ENCODE data around the gene TOMM6. TPM values are rescaled to one million over a fixed set of nuclear protein-coding genes. Genes with fewer than 3 reads are reported as not detected.

Gene TOMM6
- 105 TPM for total RNA-seq

- DNase-seq (ENCODE audit: extremely low spot score in 2 of 2), result peak in 1 of 2 donors; percentile 93
- peaks cover 0 to 31% of the 10 kb centered on the region in 2 donors for H3K36me3 ChIP-seq
- intact Hi-C loops (cut with DNase I), result loop anchor here (2.0 kb wide), 1 partner anchor 133 kb away; the partner anchor contains the start of genes BYSL and MED20
- H3K27me3 ChIP-seq, result no peaks in the 10 kb centered on the region
- no peaks in the 10 kb centered on the region for H3K9me3 ChIP-seq
- H3K4me1 ChIP-seq, result peaks cover 51% of the 10 kb centered on the region
- TF ChIP-seq POLR2AphosphoS5 (IDR thresholded peaks at IDR 0.05; ENCODE audit: insufficient read depth in 1 of 2, low read depth in 1 of 2) (peak; percentile 98 to 99), POLR2A (IDR thresholded peaks at IDR 0.05) (peak in 1 of 2 donors; percentile 84), CTCF (IDR thresholded peaks at IDR 0.05) (peak; percentile 50 to 97 (median 88))
- peak within 1 kb of the TSS; percentile 84 to 92 for H3K4me3 ChIP-seq
- peak within 1 kb of the TSS; percentile 95 for H3K27ac ChIP-seq
These were observed at the start of gene TOMM6 for GRCh38 chr6:41787219-41787917. Gene TOMM6, plus strand, starts transcription at chr6:41787694. Its CDS starts 4 bp downstream, at chr6:41787698.

GRCh38 chr6:41739041-41739440 is 48.5 kb upstream of the TOMM6 start:
- DNase-seq (ENCODE audit: extremely low spot score in 2 of 2), result no peak
- H3K36me3 ChIP-seq, result no peaks in the 10 kb centered on the region
- H3K4me3 ChIP-seq, result no peak overlapping the region
- no peaks in the 10 kb centered on the region for H3K27me3 ChIP-seq
- intact Hi-C loops (cut with DNase I), result no loop called here
- no peaks in the 10 kb centered on the region for H3K9me3 ChIP-seq
- peaks cover 7% of the 10 kb centered on the region for H3K4me1 ChIP-seq
- no peak overlapping the region for H3K27ac ChIP-seq
- TF ChIP-seq POLR2A (IDR thresholded peaks at IDR 0.05), result no peak
- TF ChIP-seq CTCF (IDR thresholded peaks at IDR 0.05), result no peak
- no peak for TF ChIP-seq POLR2AphosphoS5 (IDR thresholded peaks at IDR 0.05; ENCODE audit: insufficient read depth in 1 of 2, low read depth in 1 of 2)

- no peak for TF ChIP-seq POLR2A (IDR thresholded peaks at IDR 0.05)
- TF ChIP-seq POLR2AphosphoS5 (IDR thresholded peaks at IDR 0.05; ENCODE audit: insufficient read depth in 1 of 2, low read depth in 1 of 2), result no peak
- TF ChIP-seq CTCF (IDR thresholded peaks at IDR 0.05), result no peak
- no peak for DNase-seq (ENCODE audit: extremely low spot score in 2 of 2)
- Histone ChIP-seq H3K4me1 (peaks cover 7% of the 10 kb centered on the region), H3K9me3 (no peaks in the 10 kb centered on the region), H3K4me3 (no peak overlapping the region), H3K36me3 (no peaks in the 10 kb centered on the region), H3K27ac (no peak overlapping the region), H3K27me3 (no peaks in the 10 kb centered on the region)
- intact Hi-C loops (cut with DNase I), result no loop called here
These were observed 46.9 kb upstream of the TOMM6 start for GRCh38 chr6:41740366-41741162.

- no peaks in the 10 kb centered on the region for H3K9me3 ChIP-seq
- H3K27me3 ChIP-seq, result no peaks in the 10 kb centered on the region
- TF ChIP-seq CTCF (IDR thresholded peaks at IDR 0.05) (no peak), POLR2AphosphoS5 (IDR thresholded peaks at IDR 0.05; ENCODE audit: insufficient read depth in 1 of 2, low read depth in 1 of 2) (no peak), POLR2A (IDR thresholded peaks at IDR 0.05) (no peak)
- no peak overlapping the region for H3K4me3 ChIP-seq
- H3K27ac ChIP-seq, result no peak overlapping the region
- DNase-seq (ENCODE audit: extremely low spot score in 2 of 2), result no peak
- H3K36me3 ChIP-seq, result no peaks in the 10 kb centered on the region
- H3K4me1 ChIP-seq, result no peaks in the 10 kb centered on the region
- intact Hi-C loops (cut with DNase I), result no loop called here
These were observed 45.6 kb upstream of the TOMM6 start for GRCh38 chr6:41741625-41742490.
